Measurements from ENCODE around the gene BCAS3.

The BCAS3 gene

DNA sequence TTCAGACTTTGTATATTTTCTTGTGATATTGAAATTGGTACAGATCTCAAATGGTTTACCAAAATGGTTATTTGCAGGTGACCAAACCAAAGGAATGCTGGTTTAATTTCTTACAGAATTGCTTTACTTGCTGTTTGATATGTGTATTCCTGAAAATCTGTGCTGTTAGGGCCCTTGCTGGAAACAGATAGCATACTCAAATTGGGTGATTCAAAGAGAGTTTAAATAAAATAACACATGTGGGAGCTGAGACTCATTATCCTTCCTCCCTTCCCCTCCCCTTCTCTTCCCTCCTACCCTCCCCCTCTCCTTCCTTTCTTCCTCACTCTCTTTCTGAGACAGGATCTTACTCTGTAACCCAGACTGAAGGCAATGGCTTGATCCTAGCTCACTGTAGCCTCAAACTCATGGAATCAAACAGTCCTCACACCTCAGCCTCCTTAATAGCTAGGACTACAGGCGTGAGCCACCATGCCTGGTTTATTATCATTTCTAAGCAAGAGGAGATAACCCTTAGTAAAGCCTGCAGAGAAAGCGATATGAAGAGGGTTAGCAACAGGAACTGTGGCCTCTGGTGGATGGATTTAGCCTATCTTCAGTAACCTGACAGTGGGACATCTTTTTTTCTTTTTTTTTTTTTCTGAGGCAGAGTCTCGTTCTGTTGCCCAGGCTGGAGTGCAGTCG is 141.9 kb downstream of the BCAS3 start:
- no peaks in the 10 kb centered on the region for H3K4me1 ChIP-seq (ENCODE audit: insufficient read depth, low read length, severe bottlenecking)
- TF ChIP-seq EZH2 (IDR thresholded peaks at IDR 0.05; ENCODE audit: borderline replicate concordance, low read length) (no peak), CTCF (IDR thresholded peaks at IDR 0.05; ENCODE audit: low read length) (no peak)
- no peaks in the 10 kb centered on the region for H3F3A ChIP-seq (ENCODE audit: insufficient read depth, low read length)
- H3K79me2 ChIP-seq (ENCODE audit: insufficient read depth, low read length), result no peaks in the 10 kb centered on the region
- no peak overlapping the region for H3K4me3 ChIP-seq (ENCODE audit: low read depth, low read length, poor library complexity, severe bottlenecking)
- H3K9me3 ChIP-seq (ENCODE audit: low read length), result no peaks in the 10 kb centered on the region
- no peaks in the 10 kb centered on the region for H4K20me1 ChIP-seq (ENCODE audit: insufficient read depth, low read length)
- no peak overlapping the region for H3K9ac ChIP-seq (ENCODE audit: low read length)
- no peak overlapping the region for H3K27ac ChIP-seq (ENCODE audit: low read depth, low read length, poor library complexity, severe bottlenecking)
- H2AFZ ChIP-seq (ENCODE audit: low read length), result no peak overlapping the region
- no peak overlapping the region for H3K4me2 ChIP-seq (ENCODE audit: low read length)
- H3K27me3 ChIP-seq (ENCODE audit: insufficient read depth, low read length), result no peaks in the 10 kb centered on the region
- no peaks in the 10 kb centered on the region for H3K36me3 ChIP-seq (ENCODE audit: insufficient read depth, low read length)
- no peaks in the 10 kb centered on the region for H3K9me2 ChIP-seq (ENCODE audit: low read depth, low read length)

DNA sequence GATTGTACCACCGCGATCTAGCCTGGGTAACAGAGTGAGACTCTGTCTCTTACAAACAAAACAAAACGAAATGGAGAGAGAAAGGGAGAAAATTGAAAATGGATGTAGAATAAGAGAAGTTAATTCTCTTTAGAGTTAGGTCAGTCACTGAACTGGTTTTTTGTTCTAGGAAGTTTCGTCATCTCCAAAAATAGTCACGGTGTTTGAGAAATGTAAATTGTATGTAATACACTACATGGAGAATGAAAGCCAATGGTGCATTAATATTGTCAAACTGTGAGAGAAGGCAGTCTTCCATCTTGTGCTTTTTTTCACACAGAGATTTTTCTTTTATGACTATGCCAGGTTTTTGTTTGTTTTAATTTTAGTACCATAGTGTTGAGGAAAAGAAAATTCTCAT is 145.9 kb downstream of the BCAS3 start:
- Histone ChIP-seq H2AFZ (ENCODE audit: low read length) (no peak overlapping the region), H3K27me3 (ENCODE audit: insufficient read depth, low read length) (no peaks in the 10 kb centered on the region), H3K4me2 (ENCODE audit: low read length) (no peak overlapping the region), H3K9me2 (ENCODE audit: low read depth, low read length) (no peaks in the 10 kb centered on the region), H4K20me1 (ENCODE audit: insufficient read depth, low read length) (no peaks in the 10 kb centered on the region), H3K79me2 (ENCODE audit: insufficient read depth, low read length) (no peaks in the 10 kb centered on the region), H3K36me3 (ENCODE audit: insufficient read depth, low read length) (no peaks in the 10 kb centered on the region), H3K9ac (ENCODE audit: low read length) (no peak overlapping the region), H3K4me1 (ENCODE audit: insufficient read depth, low read length, severe bottlenecking) (no peaks in the 10 kb centered on the region), H3F3A (ENCODE audit: insufficient read depth, low read length) (no peaks in the 10 kb centered on the region), H3K27ac (ENCODE audit: low read depth, low read length, poor library complexity, severe bottlenecking) (no peak overlapping the region), H3K4me3 (ENCODE audit: low read depth, low read length, poor library complexity, severe bottlenecking) (no peak overlapping the region), H3K9me3 (ENCODE audit: low read length) (no peaks in the 10 kb centered on the region)
- TF ChIP-seq EZH2 (IDR thresholded peaks at IDR 0.05; ENCODE audit: borderline replicate concordance, low read length) (no peak), CTCF (IDR thresholded peaks at IDR 0.05; ENCODE audit: low read length) (no peak)

- Histone ChIP-seq H3K4me2 (ENCODE audit: low read length) (no peak overlapping the region), H3K27me3 (ENCODE audit: insufficient read depth, low read length) (no peaks in the 10 kb centered on the region), H3K79me2 (ENCODE audit: insufficient read depth, low read length) (no peaks in the 10 kb centered on the region), H3K4me1 (ENCODE audit: insufficient read depth, low read length, severe bottlenecking) (no peaks in the 10 kb centered on the region), H3K36me3 (ENCODE audit: insufficient read depth, low read length) (no peaks in the 10 kb centered on the region), H4K20me1 (ENCODE audit: insufficient read depth, low read length) (no peaks in the 10 kb centered on the region), H2AFZ (ENCODE audit: low read length) (no peak overlapping the region), H3K27ac (ENCODE audit: low read depth, low read length, poor library complexity, severe bottlenecking) (no peak overlapping the region), H3F3A (ENCODE audit: insufficient read depth, low read length) (no peaks in the 10 kb centered on the region), H3K9me3 (ENCODE audit: low read length) (no peaks in the 10 kb centered on the region), H3K9ac (ENCODE audit: low read length) (no peak overlapping the region), H3K9me2 (ENCODE audit: low read depth, low read length) (no peaks in the 10 kb centered on the region), H3K4me3 (ENCODE audit: low read depth, low read length, poor library complexity, severe bottlenecking) (no peak overlapping the region)
- TF ChIP-seq CTCF (IDR thresholded peaks at IDR 0.05; ENCODE audit: low read length), result no peak
- no peak for TF ChIP-seq EZH2 (IDR thresholded peaks at IDR 0.05; ENCODE audit: borderline replicate concordance, low read length)
Measured at GRCh38 chr17:60825351-60825750, 147.7 kb downstream of the BCAS3 start.

Measured in OCI-LY1 (cell line).